ENCODE data around the gene PTGER3.

PTGER3 gene

GRCh38 chr1:71054791-71055190, 7.2 kb upstream of the PTGER3 start:
- no peaks in the 10 kb centered on the region for H3K27me3 ChIP-seq (ENCODE audit: low read depth, low read length)
- H3K9me3 ChIP-seq (ENCODE audit: insufficient read depth, low read length): no peaks in the 10 kb centered on the region
- no peaks in the 10 kb centered on the region for H3K4me1 ChIP-seq (ENCODE audit: low read length)
- TF ChIP-seq, protein P1, sequence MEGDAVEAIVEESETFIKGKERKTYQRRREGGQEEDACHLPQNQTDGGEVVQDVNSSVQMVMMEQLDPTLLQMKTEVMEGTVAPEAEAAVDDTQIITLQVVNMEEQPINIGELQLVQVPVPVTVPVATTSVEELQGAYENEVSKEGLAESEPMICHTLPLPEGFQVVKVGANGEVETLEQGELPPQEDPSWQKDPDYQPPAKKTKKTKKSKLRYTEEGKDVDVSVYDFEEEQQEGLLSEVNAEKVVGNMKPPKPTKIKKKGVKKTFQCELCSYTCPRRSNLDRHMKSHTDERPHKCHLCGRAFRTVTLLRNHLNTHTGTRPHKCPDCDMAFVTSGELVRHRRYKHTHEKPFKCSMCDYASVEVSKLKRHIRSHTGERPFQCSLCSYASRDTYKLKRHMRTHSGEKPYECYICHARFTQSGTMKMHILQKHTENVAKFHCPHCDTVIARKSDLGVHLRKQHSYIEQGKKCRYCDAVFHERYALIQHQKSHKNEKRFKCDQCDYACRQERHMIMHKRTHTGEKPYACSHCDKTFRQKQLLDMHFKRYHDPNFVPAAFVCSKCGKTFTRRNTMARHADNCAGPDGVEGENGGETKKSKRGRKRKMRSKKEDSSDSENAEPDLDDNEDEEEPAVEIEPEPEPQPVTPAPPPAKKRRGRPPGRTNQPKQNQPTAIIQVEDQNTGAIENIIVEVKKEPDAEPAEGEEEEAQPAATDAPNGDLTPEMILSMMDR (IDR thresholded peaks at IDR 0.05; ENCODE audit: low read depth, low read length): no peak
- no peak for TF ChIP-seq EZH2phosphoT487 (IDR thresholded peaks at IDR 0.05; ENCODE audit: low read depth)
- no peak overlapping the region for H3K27ac ChIP-seq (ENCODE audit: low read length)
- H3K4me2 ChIP-seq (ENCODE audit: low read length): no peak overlapping the region
- peaks cover 12% of the 10 kb centered on the region for H3K36me3 ChIP-seq (replicated peaks; ENCODE audit: low read depth, low read length)
- no peaks in the 10 kb centered on the region for H4K20me1 ChIP-seq (ENCODE audit: insufficient read depth, low read length)
- no peaks in the 10 kb centered on the region for H3K79me2 ChIP-seq (ENCODE audit: low read length)
- H2AFZ ChIP-seq (ENCODE audit: low read depth, low read length): no peak overlapping the region
- H3K9ac ChIP-seq (ENCODE audit: low read length): no peak overlapping the region
- no peak overlapping the region for H3K4me3 ChIP-seq (ENCODE audit: low read length)

GRCh38 chr1:71054281-71054731, 6.7 kb upstream of the PTGER3 start:
- peaks cover 12% of the 10 kb centered on the region for H3K36me3 ChIP-seq (replicated peaks; ENCODE audit: low read depth, low read length)
- no peak overlapping the region for H3K4me3 ChIP-seq (ENCODE audit: low read length)
- no peaks in the 10 kb centered on the region for H3K4me1 ChIP-seq (ENCODE audit: low read length)
- no peaks in the 10 kb centered on the region for H4K20me1 ChIP-seq (ENCODE audit: insufficient read depth, low read length)
- no peak overlapping the region for H2AFZ ChIP-seq (ENCODE audit: low read depth, low read length)
- no peaks in the 10 kb centered on the region for H3K27me3 ChIP-seq (ENCODE audit: low read depth, low read length)
- H3K79me2 ChIP-seq (ENCODE audit: low read length): no peaks in the 10 kb centered on the region
- no peak overlapping the region for H3K27ac ChIP-seq (ENCODE audit: low read length)
- no peak overlapping the region for H3K9ac ChIP-seq (ENCODE audit: low read length)
- no peak overlapping the region for H3K4me2 ChIP-seq (ENCODE audit: low read length)
- TF ChIP-seq, protein P1 (IDR thresholded peaks at IDR 0.05; ENCODE audit: low read depth, low read length): no peak
- TF ChIP-seq EZH2phosphoT487 (IDR thresholded peaks at IDR 0.05; ENCODE audit: low read depth): no peak
- no peaks in the 10 kb centered on the region for H3K9me3 ChIP-seq (ENCODE audit: insufficient read depth, low read length)

- no peak for TF ChIP-seq EZH2phosphoT487 (IDR thresholded peaks at IDR 0.05; ENCODE audit: low read depth)
- TF ChIP-seq, protein P1 (IDR thresholded peaks at IDR 0.05; ENCODE audit: low read depth, low read length): no peak
- H3K4me2 ChIP-seq (ENCODE audit: low read length): no peak overlapping the region
- H3K27ac ChIP-seq (ENCODE audit: low read length): no peak overlapping the region
- H3K27me3 ChIP-seq (ENCODE audit: low read depth, low read length): no peaks in the 10 kb centered on the region
- H3K9ac ChIP-seq (ENCODE audit: low read length): no peak overlapping the region
- no peaks in the 10 kb centered on the region for H3K4me1 ChIP-seq (ENCODE audit: low read length)
- no peaks in the 10 kb centered on the region for H3K79me2 ChIP-seq (ENCODE audit: low read length)
- no peaks in the 10 kb centered on the region for H3K9me3 ChIP-seq (ENCODE audit: insufficient read depth, low read length)
- H3K36me3 ChIP-seq (replicated peaks; ENCODE audit: low read depth, low read length): peaks cover 8% of the 10 kb centered on the region
- no peak overlapping the region for H2AFZ ChIP-seq (ENCODE audit: low read depth, low read length)
- H4K20me1 ChIP-seq (ENCODE audit: insufficient read depth, low read length): no peaks in the 10 kb centered on the region
- H3K4me3 ChIP-seq (ENCODE audit: low read length): no peak overlapping the region
These were observed 6.1 kb upstream of the PTGER3 start for GRCh38 chr1:71053758-71054157.

- Histone ChIP-seq H3K4me1 (ENCODE audit: low read length) (no peaks in the 10 kb centered on the region), H3K36me3 (replicated peaks; ENCODE audit: low read depth, low read length) (peaks cover 8% of the 10 kb centered on the region), H3K9ac (ENCODE audit: low read length) (no peak overlapping the region), H3K9me3 (ENCODE audit: insufficient read depth, low read length) (no peaks in the 10 kb centered on the region), H4K20me1 (ENCODE audit: insufficient read depth, low read length) (no peaks in the 10 kb centered on the region), H3K4me2 (ENCODE audit: low read length) (no peak overlapping the region), H3K79me2 (ENCODE audit: low read length) (no peaks in the 10 kb centered on the region), H3K4me3 (ENCODE audit: low read length) (no peak overlapping the region), H2AFZ (ENCODE audit: low read depth, low read length) (no peak overlapping the region), H3K27me3 (ENCODE audit: low read depth, low read length) (no peaks in the 10 kb centered on the region), H3K27ac (ENCODE audit: low read length) (no peak overlapping the region)
- TF ChIP-seq, protein P1 (IDR thresholded peaks at IDR 0.05; ENCODE audit: low read depth, low read length): no peak
- no peak for TF ChIP-seq EZH2phosphoT487 (IDR thresholded peaks at IDR 0.05; ENCODE audit: low read depth)
These were observed 5.5 kb upstream of the PTGER3 start for GRCh38 chr1:71053146-71053545.
